Lower leg skin (tissue), 3 donors: ENCODE data around the gene STARD3.

ENCODE experiments used
- CTCF ChIP-seq, 3 donors: fragments of 450-650 bp; IDR thresholded peaks; one replicate each; pipeline ENCODE4 v1.5.1; 2016; ENCODE audit warnings: antibody characterized with exemption in 3 of 3, mild to moderate bottlenecking in 3 of 3, moderate library complexity in 2 of 3
- POLR2A ChIP-seq, 2 donors: fragments of 450-650 bp; IDR thresholded peaks; one replicate each; pipeline ENCODE4 v1.6.1; 2016 to 2017; ENCODE audit warnings: antibody characterized with exemption in 2 of 2, mild to moderate bottlenecking in 1 of 2, moderate library complexity in 1 of 2

GRCh38 chr17:39709319-39709997 lies 72.5 kb downstream of the STARD3 start:
- TF ChIP-seq POLR2A (IDR thresholded peaks at IDR 0.05) = no peak
- no peak for TF ChIP-seq CTCF (IDR thresholded peaks at IDR 0.05)
